Peyer's patch (tissue), 4 donors: ENCODE measurements around the gene GOLGA6D.
"Not testable (repeated sequence)": the region's sequence is repeated elsewhere in the genome, so short reads cannot be mapped to it uniquely, and the experiment has no call there.

ENCODE experiments used
- POLR2A ChIP-seq, 2 donors: fragments of 450-650 bp; IDR thresholded peaks; one replicate each; pipeline ENCODE4 v1.5.1; 2017; ENCODE audit warnings: antibody characterized with exemption in 2 of 2, mild to moderate bottlenecking in 2 of 2, moderate library complexity in 2 of 2
- TF ChIP-seq, protein P1 (sequence below), 6 experiments: fragments of 450-650 bp in 4 of 6; fragments of 200-600 bp in 2 of 6; sonication (generic) in 1 of 6; IDR thresholded peaks; one replicate each; pipeline ENCODE4 v1.5.1; 2017 to 2019; ENCODE audit warnings: antibody characterized with exemption in 6 of 6, mild to moderate bottlenecking in 3 of 6, moderate library complexity in 1 of 6

DNA sequence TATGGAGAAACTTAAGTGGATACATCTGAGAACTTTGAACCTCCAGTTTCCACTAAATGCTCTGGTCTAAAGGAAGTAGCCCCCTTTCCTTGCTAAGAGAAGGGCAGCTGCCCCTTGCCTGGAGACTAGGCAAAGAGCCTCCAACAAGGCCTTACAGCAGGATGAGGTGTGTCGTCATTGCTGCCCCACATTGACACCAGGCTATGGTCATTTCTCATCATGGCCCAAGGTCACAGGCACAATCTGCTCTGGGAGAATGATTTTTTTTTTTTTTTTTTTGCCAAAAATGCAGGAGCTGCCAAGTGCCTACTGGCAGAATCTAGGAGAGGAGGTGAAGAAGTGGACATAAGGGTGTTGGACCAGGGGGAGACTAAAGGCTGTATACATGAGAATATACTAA lies 36.9 kb upstream of the GOLGA6D start:
- not testable (repeated sequence) for TF ChIP-seq POLR2A (IDR thresholded peaks at IDR 0.05)
- TF ChIP-seq, protein P1, sequence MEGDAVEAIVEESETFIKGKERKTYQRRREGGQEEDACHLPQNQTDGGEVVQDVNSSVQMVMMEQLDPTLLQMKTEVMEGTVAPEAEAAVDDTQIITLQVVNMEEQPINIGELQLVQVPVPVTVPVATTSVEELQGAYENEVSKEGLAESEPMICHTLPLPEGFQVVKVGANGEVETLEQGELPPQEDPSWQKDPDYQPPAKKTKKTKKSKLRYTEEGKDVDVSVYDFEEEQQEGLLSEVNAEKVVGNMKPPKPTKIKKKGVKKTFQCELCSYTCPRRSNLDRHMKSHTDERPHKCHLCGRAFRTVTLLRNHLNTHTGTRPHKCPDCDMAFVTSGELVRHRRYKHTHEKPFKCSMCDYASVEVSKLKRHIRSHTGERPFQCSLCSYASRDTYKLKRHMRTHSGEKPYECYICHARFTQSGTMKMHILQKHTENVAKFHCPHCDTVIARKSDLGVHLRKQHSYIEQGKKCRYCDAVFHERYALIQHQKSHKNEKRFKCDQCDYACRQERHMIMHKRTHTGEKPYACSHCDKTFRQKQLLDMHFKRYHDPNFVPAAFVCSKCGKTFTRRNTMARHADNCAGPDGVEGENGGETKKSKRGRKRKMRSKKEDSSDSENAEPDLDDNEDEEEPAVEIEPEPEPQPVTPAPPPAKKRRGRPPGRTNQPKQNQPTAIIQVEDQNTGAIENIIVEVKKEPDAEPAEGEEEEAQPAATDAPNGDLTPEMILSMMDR (IDR thresholded peaks at IDR 0.05): not testable (repeated sequence)
